ENCODE measurements around the gene PYGB.
"Not testable (repeated sequence)": the region's sequence is repeated elsewhere in the genome, so short reads cannot be mapped to it uniquely, and the experiment has no call there.

PYGB gene

GRCh38 chr20:25260770-25261437, 13.0 kb downstream of the PYGB start:
- not testable (repeated sequence) for H3K27me3 ChIP-seq (ENCODE audit: insufficient read depth, low read length); H3K4me2 ChIP-seq (ENCODE audit: low read length); H3K18ac ChIP-seq (ENCODE audit: low read length); H3K23ac ChIP-seq (ENCODE audit: low read length); H3K9me3 ChIP-seq (ENCODE audit: insufficient read depth, low read depth, low read length); H2BK120ac ChIP-seq (ENCODE audit: insufficient read depth, low read length, poor library complexity); H2AK5ac ChIP-seq (ENCODE audit: low read length); H4K91ac ChIP-seq (ENCODE audit: low read depth, low read length); H3K79me2 ChIP-seq (ENCODE audit: control insufficient read depth, insufficient read depth, low read length, poor library complexity); H2AFZ ChIP-seq (ENCODE audit: insufficient read depth, low read length, poor library complexity); H3K9ac ChIP-seq (ENCODE audit: low read length); H4K12ac ChIP-seq (ENCODE audit: low read depth, low read length); H3K4me3 ChIP-seq (ENCODE audit: low read depth, low read length); H4K8ac ChIP-seq (ENCODE audit: low read depth, low read length); DNase-seq; H3K79me1 ChIP-seq (ENCODE audit: low read length); H3K4ac ChIP-seq (ENCODE audit: low read depth, low read length); H2BK5ac ChIP-seq (ENCODE audit: low read depth, low read length, poor library complexity); H3K27ac ChIP-seq (ENCODE audit: low read depth, low read length); H3K4me1 ChIP-seq (ENCODE audit: control insufficient read depth in 1 of 2, insufficient read depth in 2 of 2, low read length in 2 of 2); H3K14ac ChIP-seq (ENCODE audit: low read length); H2BK12ac ChIP-seq (ENCODE audit: low read length)
- no CpG with 5 or more reads among the region's 16 CpGs for WGBS (ENCODE audit: extremely low coverage, insufficient coverage, insufficient read length)
- H3K36me3 ChIP-seq (ENCODE audit: control insufficient read depth in 1 of 2, insufficient read depth in 2 of 2, low read length in 2 of 2): peaks cover 14 to 15% of the 10 kb centered on the region in 2 experiments

DNA sequence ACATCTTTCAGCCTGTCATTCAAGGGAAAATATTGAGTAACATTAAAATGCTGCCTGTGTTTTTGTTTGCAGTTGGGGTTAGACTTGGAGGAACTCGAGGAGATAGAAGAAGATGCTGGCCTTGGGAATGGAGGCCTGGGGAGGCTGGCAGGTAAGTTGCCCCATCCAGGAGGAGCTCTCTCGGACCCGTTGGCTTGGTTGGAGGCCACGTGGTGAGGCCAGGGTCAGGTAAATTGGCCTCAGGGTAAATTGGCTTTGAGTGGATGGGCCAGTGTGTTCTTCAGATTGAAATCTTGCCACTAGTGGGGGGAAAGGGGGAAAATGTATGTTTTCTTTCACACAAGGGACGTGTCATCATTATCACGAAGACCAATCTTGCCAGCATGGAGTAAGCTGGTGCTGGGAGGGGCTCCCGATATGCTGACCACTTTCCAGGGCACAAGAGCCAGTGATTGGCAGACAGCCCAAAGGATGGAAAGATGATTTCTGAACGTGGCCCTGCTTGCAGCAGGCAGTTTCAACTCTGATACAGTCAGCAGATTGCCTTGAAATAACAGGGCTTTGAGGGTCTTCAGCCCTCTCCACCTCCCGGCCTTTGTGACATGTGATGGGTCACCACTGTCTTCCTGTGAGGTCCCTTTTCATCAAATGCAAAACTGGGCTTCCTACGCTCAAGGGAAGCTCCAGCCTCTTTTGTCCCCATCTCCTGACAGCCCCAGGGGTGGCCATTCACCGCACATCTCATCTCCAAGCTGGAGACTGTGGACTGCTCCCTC, 21.4 kb downstream of the PYGB start:
- no peaks in the 10 kb centered on the region for H3K4me1 ChIP-seq (ENCODE audit: control insufficient read depth in 1 of 2, insufficient read depth in 2 of 2, low read length in 2 of 2)

DNA sequence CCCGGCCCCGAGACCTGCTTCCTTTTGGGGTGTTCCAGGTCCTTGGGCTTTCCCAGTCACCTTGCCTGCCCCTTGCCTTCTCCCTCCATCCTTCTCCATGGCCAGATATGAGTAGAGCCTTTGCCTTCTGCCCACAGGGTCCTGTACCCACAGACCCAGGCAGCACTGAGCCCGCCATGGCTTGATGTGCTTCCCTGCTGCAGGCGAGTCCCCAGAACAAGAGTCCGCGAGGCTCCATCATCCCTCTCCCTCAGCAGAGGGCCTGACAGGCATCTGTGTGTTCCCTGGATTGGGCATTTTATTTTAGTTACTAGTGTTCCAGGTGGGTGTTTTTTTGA, 21.9 kb downstream of the PYGB start:
- H3K4ac ChIP-seq (ENCODE audit: low read depth, low read length): no peak overlapping the region

More for the DNA sequence above, 21.4 kb downstream of the PYGB start:
- no peak for DNase-seq
- Histone ChIP-seq H2AK5ac (ENCODE audit: low read length) (no peak overlapping the region), H2BK120ac (ENCODE audit: insufficient read depth, low read length, poor library complexity) (no peak overlapping the region), H3K27me3 (ENCODE audit: insufficient read depth, low read length) (no peaks in the 10 kb centered on the region), H3K23ac (ENCODE audit: low read length) (no peak overlapping the region), H3K4ac (ENCODE audit: low read depth, low read length) (no peak overlapping the region), H2AFZ (ENCODE audit: insufficient read depth, low read length, poor library complexity) (no peak overlapping the region), H3K79me1 (ENCODE audit: low read length) (no peaks in the 10 kb centered on the region), H4K91ac (ENCODE audit: low read depth, low read length) (no peak overlapping the region), H4K8ac (ENCODE audit: low read depth, low read length) (no peak overlapping the region), H3K18ac (ENCODE audit: low read length) (no peak overlapping the region), H3K79me2 (ENCODE audit: control insufficient read depth, insufficient read depth, low read length, poor library complexity) (no peaks in the 10 kb centered on the region), H2BK12ac (ENCODE audit: low read length) (no peak overlapping the region), H3K4me2 (ENCODE audit: low read length) (no peak overlapping the region), H3K36me3 (ENCODE audit: control insufficient read depth in 1 of 2, insufficient read depth in 2 of 2, low read length in 2 of 2) (peaks cover 38 to 39% of the 10 kb centered on the region in 2 experiments), H2BK5ac (ENCODE audit: low read depth, low read length, poor library complexity) (no peak overlapping the region), H3K14ac (ENCODE audit: low read length) (no peak overlapping the region), H3K9me3 (ENCODE audit: insufficient read depth, low read depth, low read length) (no peaks in the 10 kb centered on the region), H3K4me3 (ENCODE audit: low read depth, low read length) (no peak overlapping the region), H4K12ac (ENCODE audit: low read depth, low read length) (no peak overlapping the region), H3K9ac (ENCODE audit: low read length) (no peak overlapping the region), H3K27ac (ENCODE audit: low read depth, low read length) (no peak overlapping the region)
- no CpG with 5 or more reads among the region's 11 CpGs for WGBS (ENCODE audit: extremely low coverage, insufficient coverage, insufficient read length)

DNA sequence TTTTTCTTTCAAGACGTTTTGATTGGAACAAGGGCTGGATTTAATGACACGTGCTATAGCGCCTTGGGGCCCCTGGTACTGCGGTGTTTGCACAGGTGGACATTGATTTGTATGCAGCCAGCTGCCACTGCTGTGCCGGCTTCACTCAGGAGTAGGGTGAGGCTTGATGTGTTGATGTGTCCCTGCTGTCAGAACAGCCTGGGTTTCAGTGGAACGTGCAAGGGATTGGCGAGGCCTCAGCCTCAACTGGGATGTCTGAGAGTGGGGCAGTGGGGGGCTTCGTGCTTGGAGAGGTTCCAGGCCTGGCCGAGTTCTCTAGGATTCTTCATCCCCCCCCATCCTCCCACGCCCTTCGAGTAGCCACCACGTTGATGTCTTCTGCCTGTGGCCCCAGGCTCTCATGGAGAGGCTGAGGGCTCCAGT, 23.0 kb downstream of the PYGB start:
- no peak overlapping the region for H4K8ac ChIP-seq (ENCODE audit: low read depth, low read length)
- no peaks in the 10 kb centered on the region for H3K79me1 ChIP-seq (ENCODE audit: low read length)
- H3K18ac ChIP-seq (ENCODE audit: low read length): no peak overlapping the region
- H3K79me2 ChIP-seq (ENCODE audit: control insufficient read depth, insufficient read depth, low read length, poor library complexity): no peaks in the 10 kb centered on the region
- no peak overlapping the region for H2AFZ ChIP-seq (ENCODE audit: insufficient read depth, low read length, poor library complexity)
- no peak overlapping the region for H4K91ac ChIP-seq (ENCODE audit: low read depth, low read length)
- no peak overlapping the region for H3K23ac ChIP-seq (ENCODE audit: low read length)
- no peak overlapping the region for H3K4me3 ChIP-seq (ENCODE audit: low read depth, low read length)
- no peaks in the 10 kb centered on the region for H3K27me3 ChIP-seq (ENCODE audit: insufficient read depth, low read length)
- H2BK5ac ChIP-seq (ENCODE audit: low read depth, low read length, poor library complexity): no peak overlapping the region
- H3K4me2 ChIP-seq (ENCODE audit: low read length): no peak overlapping the region
- no peak overlapping the region for H3K27ac ChIP-seq (ENCODE audit: low read depth, low read length)
- H2BK120ac ChIP-seq (ENCODE audit: insufficient read depth, low read length, poor library complexity): no peak overlapping the region
- no peak overlapping the region for H2BK12ac ChIP-seq (ENCODE audit: low read length)
- H3K36me3 ChIP-seq (ENCODE audit: control insufficient read depth in 1 of 2, insufficient read depth in 2 of 2, low read length in 2 of 2): peaks cover 48 to 51% of the 10 kb centered on the region in 2 experiments
- H2AK5ac ChIP-seq (ENCODE audit: low read length): no peak overlapping the region
- WGBS (ENCODE audit: extremely low coverage, insufficient coverage, insufficient read length): no CpG with 5 or more reads among the region's 12 CpGs
- no peak for DNase-seq
- no peaks in the 10 kb centered on the region for H3K4me1 ChIP-seq (ENCODE audit: control insufficient read depth in 1 of 2, insufficient read depth in 2 of 2, low read length in 2 of 2)
- H3K4ac ChIP-seq (ENCODE audit: low read depth, low read length): no peak overlapping the region
- no peak overlapping the region for H4K12ac ChIP-seq (ENCODE audit: low read depth, low read length)
- no peaks in the 10 kb centered on the region for H3K9me3 ChIP-seq (ENCODE audit: insufficient read depth, low read depth, low read length)
- H3K14ac ChIP-seq (ENCODE audit: low read length): no peak overlapping the region
- H3K9ac ChIP-seq (ENCODE audit: low read length): no peak overlapping the region

More for the DNA sequence above, 21.9 kb downstream of the PYGB start:
- Histone ChIP-seq H3K27ac (ENCODE audit: low read depth, low read length) (no peak overlapping the region), H4K8ac (ENCODE audit: low read depth, low read length) (no peak overlapping the region), H2AK5ac (ENCODE audit: low read length) (no peak overlapping the region), H4K12ac (ENCODE audit: low read depth, low read length) (no peak overlapping the region), H4K91ac (ENCODE audit: low read depth, low read length) (no peak overlapping the region), H3K9me3 (ENCODE audit: insufficient read depth, low read depth, low read length) (no peaks in the 10 kb centered on the region), H3K4me2 (ENCODE audit: low read length) (no peak overlapping the region), H3K36me3 (ENCODE audit: control insufficient read depth in 1 of 2, insufficient read depth in 2 of 2, low read length in 2 of 2) (peaks cover 44% of the 10 kb centered on the region in 2 experiments), H2BK120ac (ENCODE audit: insufficient read depth, low read length, poor library complexity) (no peak overlapping the region), H2AFZ (ENCODE audit: insufficient read depth, low read length, poor library complexity) (no peak overlapping the region), H2BK5ac (ENCODE audit: low read depth, low read length, poor library complexity) (no peak overlapping the region), H3K4me3 (ENCODE audit: low read depth, low read length) (no peak overlapping the region), H3K14ac (ENCODE audit: low read length) (no peak overlapping the region), H2BK12ac (ENCODE audit: low read length) (no peak overlapping the region), H3K27me3 (ENCODE audit: insufficient read depth, low read length) (no peaks in the 10 kb centered on the region), H3K4me1 (ENCODE audit: control insufficient read depth in 1 of 2, insufficient read depth in 2 of 2, low read length in 2 of 2) (no peaks in the 10 kb centered on the region), H3K18ac (ENCODE audit: low read length) (no peak overlapping the region), H3K23ac (ENCODE audit: low read length) (no peak overlapping the region), H3K79me2 (ENCODE audit: control insufficient read depth, insufficient read depth, low read length, poor library complexity) (no peaks in the 10 kb centered on the region), H3K9ac (ENCODE audit: low read length) (no peak overlapping the region), H3K79me1 (ENCODE audit: low read length) (no peaks in the 10 kb centered on the region)
- no CpG with 5 or more reads among the region's 6 CpGs for WGBS (ENCODE audit: extremely low coverage, insufficient coverage, insufficient read length)
- DNase-seq: no peak

Data from trophoblast cell (in vitro differentiated cells and primary cell).